GM18519 (cell line): Measurements from ENCODE around the gene TPST1.
"Not testable (repeated sequence)": the region's sequence is repeated elsewhere in the genome, so short reads cannot be mapped to it uniquely, and the experiment has no call there.

Experiments used
- ATAC-seq: cut with Tn5 transposase; IDR thresholded peaks from one replicate; pipeline ENCODE4 v1.9.1; 2021; ENCODE audit warnings: mild to moderate bottlenecking, moderate library complexity; ENCODE audit not compliant: unreplicated experiment, low FRiP score

The TPST1 gene

DNA sequence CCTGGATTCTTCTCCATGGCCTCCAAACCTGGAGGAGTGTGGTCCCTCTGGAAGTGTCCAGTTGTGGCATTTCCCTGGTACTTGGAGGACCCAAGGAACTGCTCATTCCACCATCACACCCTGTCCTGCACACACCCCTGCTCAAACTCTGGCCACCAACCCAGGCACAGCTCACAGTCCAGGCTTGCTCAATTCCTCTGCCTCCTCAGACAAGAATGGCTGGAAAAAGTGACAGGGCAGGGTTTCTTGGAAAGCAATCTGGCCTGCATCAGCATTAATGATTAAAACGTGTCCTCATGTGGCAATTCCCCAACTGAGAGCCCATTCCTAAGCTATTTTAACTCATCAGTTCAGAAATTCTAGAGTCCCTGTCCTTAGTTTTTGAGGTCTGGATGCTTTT, 17.2 kb upstream of the TPST1 start:
- ATAC-seq, result no peak

DNA sequence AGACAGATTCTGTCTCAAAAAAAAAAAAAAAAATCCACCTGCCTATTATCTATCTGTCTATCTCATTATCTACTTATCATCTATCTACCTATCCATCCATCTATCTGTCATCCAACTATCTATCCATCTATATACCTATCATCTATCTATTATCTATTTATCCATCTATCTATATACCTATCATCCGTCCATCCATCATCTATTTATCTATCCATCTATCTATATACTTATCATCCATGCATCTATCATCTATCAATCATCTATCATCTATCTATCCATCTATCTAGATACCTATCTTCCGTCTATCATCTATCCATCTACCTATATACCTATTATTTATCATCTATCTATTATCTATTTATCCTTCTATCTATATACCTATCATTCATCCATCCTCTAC, 16.5 kb upstream of the TPST1 start:
- no peak for ATAC-seq

DNA sequence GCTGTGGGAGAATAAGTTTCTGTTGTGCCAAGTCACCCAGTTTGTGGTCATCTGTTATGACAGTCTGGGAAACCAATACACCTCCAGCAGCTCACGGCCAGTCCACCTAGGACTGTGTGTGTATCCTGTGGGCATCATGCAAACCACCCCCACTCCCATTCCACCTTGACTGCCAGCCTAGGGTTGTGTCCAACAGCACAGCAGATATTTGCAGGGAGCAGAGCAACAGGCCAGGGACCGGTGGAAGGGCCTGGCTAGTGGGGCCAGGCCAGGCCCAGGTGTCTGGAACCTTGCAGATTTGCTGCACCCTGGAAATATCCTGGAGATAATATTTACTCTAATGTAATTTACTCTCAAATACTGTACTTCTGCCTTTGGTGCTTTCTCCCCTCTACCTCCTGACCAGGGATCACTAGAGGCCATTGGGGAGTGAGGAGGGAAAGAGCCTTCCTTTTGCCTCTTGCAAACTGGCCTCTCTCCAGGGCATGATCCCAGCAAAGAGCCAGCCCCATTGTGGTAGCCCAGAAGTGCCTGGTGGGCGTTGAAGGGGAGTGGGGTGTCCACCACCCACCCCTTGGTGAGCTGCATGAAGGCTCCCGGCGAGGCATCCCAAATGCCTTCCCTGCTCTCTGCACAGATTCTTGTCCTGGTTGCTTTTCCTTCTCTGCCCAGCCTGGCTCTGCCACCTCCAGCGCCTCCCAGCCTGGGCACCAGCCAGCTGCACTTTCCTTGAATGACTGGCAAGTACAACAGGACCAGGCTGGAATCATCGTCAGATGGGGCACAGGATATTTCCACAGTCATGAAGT, 15.2 kb upstream of the TPST1 start:
- ATAC-seq, result no peak

DNA sequence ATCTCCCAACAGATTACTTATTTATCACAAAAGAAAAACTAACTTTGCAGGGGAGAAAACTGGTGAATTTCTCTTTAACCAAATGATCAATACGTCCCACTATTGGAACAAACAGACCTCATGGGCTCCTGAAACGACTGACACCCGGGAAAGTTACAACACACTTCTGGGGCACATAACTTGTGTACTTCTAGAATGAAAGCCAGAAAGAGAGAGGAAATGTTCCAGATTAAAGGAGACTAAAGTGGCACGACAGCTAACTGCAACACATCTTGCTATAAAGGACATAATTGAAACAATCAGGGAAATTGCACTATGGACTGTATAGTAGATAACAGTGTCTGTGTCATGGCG, 14.7 kb upstream of the TPST1 start:
- no peak for ATAC-seq

DNA sequence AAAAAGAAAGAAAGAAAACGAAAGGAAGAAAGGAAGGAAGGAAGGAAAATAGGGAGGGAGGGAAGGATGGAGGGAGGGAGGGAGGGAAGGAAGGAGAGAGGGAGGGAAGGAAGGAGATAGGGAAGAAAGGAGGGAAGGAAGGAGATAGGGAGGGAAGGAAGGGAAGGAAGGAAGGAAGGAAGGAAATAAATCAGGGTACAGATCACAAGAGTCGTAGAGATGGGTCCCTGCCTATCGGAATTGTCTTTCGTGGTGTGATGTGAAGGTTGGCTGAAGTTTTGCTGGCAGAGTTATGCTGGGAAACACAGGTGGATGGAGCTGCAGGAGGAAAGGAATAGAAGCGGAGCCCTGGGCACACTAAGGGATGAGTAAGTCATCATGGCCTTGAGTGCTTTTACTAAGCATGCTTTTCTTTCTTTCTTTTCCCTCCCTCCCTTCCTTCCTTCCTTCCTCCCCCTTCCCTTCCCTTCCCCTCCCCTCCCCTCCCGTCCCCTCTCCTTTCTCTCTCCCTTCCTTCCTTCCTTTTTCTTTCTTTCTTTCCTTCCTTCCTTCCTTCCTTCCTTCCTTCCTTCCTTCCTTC, 11.9 kb upstream of the TPST1 start:
- ATAC-seq, result no peak

DNA sequence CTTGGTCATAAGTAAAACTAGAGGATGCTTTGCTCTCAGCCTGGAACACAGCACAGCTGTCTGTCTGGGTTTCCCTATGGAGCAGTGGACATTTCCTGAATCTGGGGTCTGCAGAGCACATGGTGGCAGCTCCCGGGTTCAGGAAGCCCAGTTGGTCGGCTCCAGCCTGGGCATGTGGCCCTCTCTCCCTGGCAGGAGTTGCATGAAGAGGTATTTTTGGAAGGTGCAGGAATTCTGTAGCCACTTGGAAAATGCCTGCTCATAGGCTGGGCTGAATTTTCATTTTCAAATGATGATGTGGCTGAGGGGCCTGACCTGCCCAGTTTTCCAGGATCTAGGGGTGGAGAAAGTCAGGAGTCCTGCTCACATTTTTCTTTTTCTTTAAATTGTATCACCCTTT, 6.7 kb upstream of the TPST1 start:
- ATAC-seq, result no peak

DNA sequence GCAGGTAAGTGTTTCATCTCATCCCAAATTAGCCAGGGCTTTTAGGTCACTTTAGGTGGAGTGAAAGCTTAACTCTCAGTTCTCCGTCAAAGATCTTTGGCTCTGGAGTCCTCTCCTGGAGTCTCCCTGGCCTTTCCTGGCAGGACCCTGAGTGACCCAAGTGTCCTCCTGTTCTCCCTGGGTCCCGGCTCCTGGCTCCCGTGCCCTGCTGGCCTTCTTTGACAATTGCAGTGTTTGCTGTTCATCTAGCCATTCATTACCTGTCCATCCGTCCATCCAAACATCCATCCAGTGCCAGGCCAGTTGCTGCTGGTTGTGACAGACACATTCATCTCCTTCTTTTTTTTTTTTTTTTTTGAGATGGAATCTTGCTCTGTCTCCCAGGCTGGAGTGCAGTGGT, 6.2 kb upstream of the TPST1 start:
- no peak for ATAC-seq

DNA sequence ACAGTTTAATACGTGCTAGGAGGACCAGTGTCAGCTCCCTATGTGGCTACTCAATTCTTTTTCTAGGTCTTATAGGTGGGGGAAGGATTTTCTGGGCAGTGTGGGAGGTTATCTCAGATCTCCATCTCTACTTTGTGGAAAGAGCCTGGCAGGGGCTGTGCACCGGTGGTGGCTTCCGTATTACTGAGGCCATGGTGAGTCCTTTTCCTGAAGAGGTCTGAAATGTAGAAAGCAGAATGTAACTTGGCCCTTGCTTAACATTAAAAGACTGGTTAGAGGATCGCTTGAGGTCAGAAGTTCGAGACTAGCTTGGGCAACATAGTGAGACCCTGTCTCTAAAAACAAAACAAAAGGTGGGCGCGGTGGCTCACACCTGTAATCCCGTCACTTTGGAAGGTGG, 2.7 kb upstream of the TPST1 start:
- no peak for ATAC-seq

DNA sequence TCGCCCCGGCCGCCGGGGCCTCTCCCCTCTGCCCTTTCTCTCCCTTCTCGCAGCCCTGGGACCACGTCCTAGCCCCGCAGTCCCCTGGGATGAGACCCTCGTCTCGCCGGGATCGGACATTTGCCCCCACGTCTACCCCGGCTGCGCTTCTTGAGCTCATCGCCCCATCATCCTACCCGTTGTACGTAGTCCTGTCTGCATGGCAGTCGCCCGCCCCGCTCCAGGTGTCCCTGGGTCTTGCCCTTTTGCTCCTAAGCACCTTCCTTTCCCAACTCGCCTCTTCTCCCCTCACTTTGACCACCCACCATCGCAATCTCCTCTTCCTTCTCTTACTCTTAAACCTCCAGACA, 582 bp downstream of the TPST1 start:
- no peak for ATAC-seq

DNA sequence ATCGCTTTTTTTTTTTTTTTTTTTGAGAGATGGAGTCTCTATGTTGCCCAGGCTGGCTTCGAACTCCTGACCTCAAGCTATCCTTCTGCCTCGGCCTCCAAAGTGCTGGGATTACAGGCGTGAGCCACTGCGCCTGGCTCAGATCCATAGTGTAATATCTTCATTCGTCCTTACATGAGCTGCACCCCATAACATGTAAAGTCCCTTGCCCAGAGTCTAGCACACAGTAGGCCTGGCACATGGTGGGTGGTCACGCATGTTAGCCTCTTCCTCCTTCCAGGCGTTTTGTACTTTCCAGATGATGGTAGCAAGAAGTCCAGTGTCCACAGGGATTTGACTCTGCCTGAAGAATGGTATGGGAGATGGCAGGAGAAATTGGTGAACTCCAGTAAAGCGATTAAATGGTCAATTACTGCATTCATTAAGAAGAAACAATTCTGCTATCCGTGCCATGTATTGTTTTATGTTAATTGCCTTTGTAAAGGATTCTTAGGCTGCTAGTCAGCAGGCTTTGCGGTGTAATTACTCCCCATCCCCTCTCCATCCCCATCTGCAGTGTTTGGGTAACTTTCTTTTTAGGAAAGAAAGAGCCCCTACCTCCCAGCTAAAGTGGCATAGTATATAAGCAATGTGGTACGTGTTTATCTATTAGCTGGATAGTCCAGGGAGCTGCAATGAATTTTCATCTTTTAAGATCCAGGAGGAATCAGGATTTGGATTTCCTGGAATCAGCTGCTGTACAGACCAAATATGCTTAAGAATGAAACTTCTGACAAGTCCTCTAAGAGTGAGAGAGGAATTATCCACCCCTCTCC, 1.2 kb downstream of the TPST1 start:
- no peak for ATAC-seq

DNA sequence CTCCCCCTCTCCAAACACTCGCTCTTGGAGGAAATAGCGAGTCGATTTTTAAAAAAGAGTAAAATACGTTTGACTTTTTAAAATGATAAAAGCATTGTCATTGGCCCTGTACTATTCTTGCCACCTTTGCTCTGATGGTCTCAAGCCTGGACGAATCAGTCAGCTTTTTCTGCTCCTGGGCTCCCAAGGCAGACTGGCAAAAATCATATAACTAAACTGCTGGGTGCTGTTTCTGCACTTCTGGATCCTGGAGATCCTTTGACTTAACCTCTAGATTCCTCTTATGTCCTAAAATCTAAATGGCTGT, 1.8 kb downstream of the TPST1 start:
- ATAC-seq, result no peak

DNA sequence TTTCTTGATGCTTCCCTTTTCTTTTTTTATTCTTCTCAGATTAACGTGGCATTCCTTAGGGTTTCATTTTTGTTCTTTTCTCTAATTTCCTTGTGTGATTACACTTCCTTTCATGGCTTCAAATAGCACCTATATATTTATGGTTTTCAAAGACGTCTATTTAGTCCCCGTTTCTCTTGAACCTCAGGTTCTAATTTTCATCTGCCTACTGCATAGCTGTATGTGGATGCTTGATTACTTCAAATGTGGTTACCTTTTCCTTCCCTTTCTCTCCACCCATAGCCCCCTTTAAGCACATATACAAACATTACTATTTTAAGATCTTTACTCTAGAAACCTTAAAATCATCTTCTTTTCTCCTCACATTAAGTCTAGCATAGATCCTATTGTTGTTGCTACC, 2.4 kb downstream of the TPST1 start:
- ATAC-seq, result no peak

DNA sequence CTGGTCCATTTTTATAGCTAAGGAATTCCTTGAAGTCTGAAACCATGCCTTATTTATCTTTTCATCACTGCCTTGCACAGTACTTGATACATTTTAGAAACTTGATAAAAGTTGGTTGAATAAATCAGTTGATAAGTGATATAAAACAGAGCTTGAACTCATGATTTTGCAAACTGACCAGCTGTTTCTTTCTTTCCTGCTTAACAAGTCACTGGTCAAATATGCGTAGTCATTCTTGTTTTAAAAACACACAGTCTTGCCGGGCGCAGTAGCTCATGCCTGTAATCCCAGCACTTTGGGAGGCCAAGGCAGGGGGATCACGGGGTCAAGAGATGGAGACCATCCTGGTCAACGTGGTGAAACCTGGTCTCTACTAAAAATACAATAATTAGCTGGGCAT, 6.3 kb downstream of the TPST1 start:
- no peak for ATAC-seq

DNA sequence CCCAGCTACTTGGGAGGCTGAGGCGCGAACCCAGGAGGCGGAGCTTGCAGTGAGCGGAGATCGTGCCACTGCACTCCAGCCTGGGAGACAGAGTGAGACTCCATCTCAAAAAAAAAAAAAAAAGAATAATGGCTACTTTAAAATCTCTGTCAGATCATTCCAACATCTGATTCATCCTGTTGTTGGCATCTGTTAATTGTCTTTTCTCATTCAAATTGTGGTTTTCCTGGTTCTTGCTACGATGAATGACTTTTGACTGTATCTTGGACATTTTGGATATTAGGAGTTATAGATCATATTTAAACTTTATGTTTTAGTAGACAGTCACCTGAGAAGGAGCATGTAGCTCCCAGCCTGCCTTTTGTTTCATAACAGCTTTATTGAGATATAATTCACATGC, 8.5 kb downstream of the TPST1 start:
- no peak for ATAC-seq

DNA sequence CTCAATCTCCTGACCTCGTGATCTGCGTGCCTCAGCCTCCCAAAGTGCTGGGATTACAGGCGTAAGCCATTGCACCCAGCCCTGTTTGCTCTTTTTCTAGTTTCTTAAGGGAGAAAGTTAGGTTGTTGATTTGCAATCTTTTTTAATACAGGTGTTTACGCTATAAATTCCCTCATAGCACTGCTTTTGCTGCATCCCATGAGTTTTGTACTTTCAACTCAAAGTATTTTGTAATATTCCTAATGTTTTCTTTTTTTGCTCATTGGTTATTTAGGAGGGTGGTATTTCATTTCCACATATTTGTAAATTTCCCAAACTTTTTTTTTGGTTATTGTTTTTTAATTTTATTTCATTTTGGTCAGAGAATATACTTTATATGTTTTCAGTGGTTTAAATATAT, 11.6 kb downstream of the TPST1 start:
- ATAC-seq, result no peak

DNA sequence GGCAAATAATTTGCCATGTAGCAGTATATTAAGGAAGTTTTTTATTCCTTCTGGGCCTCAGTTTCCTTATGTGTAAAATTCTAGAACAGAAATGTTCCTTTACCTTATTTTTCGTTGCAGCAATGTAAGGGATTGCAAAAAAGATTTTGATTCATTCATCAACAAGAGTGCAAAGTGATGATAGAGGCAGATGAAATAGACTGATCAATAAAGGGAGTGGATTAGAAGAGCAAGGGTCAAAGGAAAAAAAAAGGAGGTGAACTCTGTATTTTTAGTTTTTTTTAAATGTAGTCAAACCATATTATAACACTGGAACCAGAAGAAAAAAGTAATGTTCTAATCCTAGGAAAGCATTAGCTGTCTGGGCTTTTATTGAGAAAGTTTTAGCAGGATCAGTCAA, 14.7 kb downstream of the TPST1 start:
- no peak for ATAC-seq

DNA sequence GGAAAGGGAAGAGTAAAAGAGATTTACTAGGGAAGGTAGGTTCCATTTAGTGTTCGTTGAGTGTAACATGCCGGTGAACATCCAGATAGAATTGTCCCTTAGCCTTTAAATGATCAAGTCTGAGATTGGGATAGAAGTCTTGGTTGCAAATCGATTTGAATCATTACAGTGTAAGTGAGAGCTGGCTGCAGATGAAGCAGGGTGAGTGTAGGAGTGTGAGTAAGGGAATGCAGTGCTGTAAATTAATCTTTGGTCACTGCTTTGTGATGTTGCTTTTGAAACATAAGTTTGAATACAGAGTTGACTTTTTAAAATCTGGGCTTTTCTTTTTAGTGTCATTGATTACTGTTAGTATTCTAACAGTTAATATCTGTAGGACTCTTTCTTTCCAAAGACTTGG, 16.3 kb downstream of the TPST1 start:
- no peak for ATAC-seq

DNA sequence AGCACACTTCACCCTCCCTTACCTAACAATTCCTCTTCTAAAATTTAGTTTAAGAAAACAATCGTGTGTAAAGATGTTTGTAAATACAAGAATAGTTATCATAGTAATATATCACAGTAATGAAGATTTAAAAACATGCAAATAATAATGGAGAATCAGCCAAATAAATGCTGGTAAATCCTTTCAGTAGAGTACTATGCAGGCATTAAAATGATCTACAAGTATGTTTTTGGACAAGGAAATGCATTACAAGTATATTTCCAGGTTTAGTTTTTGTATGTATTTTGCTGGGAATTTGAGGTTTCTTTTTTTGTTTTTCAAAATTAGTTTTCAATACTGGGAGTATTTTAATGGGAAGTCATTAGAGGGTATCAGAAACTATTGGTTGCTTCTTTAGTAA, 22.7 kb downstream of the TPST1 start:
- ATAC-seq, result no peak

DNA sequence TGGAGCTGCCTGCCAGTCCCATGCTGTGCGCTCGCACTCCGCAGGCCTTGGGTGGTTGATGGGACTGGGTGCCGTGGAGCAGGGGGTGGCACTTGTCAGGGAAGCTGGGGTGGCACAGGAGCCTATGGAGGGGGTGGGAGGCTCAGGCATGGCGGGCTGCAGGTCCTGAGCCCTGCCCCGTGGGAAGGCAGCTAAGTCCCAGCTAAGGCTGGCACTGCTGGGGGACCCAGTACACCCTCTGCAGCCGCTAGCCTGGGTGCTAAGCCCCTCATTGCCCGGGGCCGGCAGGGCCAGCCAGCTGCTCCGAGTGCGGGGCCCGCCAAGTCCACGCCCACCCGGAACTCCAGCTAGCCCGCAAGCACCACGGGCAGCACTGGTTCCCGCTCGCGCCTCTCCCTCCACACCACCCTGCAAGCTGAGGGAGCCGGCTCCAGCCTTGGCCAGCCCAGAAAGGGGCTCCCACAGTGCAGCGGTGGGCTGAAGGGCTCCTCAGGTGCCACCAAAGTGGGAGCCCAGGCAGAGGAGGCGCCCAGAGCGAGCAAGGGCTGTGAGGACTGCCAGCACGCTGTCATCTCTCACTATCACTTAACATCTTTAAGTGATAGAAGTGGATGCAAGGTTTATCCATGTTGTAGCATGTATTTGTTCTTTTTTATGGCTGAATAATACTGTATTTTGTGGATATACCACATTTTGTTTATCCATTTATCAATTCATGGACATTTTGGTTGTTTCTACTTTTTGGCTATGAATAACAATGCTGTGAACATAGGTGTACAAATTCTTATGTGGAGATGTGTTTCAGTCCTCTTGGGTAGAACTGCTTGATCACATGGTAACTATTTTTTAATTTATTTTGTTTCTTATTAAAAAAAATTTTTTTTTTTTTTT, 26.4 kb downstream of the TPST1 start:
- not testable (repeated sequence) for ATAC-seq

DNA sequence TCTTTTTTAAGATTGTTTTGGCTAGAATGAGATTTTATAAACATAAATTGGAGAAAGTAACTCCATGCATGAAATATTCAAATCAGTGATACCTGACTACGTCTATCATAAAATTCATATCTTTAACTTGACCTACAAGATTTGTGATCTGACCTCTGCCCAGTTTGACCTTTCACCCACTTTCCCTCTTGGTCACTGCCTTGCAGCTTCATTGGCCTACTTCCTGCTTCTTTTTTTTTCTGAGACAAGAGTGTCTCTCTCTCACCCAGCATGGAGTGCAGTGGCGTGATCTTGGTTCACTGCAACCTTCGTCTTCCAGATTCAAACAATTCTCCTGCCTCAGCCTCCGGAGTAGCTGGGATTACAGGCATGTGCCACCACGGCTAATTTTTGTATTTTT, 28.5 kb downstream of the TPST1 start:
- ATAC-seq, result no peak

DNA sequence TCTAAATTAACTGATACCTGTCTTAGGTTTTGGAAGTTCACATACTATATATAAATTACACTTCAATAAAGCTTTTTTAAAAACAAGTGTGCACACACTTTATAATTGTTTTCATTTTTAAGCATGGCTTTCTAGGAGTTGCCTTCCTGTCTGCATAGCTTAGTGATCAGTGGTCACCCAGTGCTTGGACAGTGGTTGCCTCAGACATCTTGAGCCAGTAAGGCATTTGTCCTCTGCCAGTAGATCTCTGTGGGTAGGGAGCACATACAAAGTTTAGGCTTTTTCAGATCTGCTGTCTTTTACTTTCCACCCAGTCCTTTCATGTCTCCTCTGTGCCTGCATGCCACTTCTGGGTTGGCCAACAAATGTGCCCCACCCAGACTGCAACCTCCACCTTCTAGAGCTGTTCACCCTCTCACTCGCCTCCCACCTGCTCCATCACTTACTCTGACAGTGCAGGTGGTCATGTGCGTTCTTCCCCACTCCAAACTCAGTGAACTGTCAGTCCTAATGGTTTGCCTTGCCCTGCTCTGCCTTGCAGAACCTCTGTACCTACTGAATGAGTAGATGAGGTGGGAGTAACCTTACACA, 31.7 kb downstream of the TPST1 start:
- no peak for ATAC-seq
